ENCODE data around the gene RAF1.
"Not testable (repeated sequence)": the region's sequence is repeated elsewhere in the genome, so short reads cannot be mapped to it uniquely, and the experiment has no call there.

RAF1 gene

DNA sequence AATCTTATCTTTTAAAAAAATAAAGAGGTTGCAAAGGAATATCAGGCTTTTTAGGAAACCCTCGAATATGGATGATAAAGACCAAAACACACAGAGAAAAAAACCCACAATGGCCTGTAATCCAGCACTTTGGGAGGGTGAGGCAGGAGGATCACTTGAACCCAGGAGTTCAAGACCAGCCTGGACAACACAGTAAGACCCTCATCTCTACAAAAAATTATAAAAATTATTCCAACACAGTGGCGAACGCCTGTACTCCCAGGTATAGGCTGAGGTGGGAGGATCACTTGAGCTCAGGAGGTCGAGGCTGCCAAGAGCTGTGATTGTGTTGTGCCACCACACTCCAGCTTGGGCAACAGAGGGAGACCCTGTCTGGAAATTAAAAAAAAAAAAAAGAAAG is 30.8 kb downstream of the RAF1 start:
- no peak for DNase-seq

DNA sequence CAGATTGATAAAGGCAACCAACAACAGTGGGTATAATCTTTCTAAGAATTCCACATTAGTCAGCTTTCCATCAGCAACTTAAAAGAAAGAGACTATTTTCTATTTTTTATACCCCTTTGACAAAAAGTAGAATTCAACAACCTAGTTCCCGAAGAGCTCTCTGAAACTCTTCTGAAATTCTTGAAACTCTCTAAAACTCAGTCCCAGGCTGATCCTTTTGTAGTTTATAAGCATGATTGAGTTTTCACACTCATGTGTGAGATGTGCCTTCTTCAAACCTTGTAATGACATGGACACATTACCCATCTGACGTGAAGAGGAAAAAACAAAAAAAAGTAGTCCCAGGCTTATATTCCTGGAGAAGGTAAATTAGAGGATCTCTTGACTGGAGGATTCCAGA is 31.4 kb downstream of the RAF1 start:
- no peak for DNase-seq

DNA sequence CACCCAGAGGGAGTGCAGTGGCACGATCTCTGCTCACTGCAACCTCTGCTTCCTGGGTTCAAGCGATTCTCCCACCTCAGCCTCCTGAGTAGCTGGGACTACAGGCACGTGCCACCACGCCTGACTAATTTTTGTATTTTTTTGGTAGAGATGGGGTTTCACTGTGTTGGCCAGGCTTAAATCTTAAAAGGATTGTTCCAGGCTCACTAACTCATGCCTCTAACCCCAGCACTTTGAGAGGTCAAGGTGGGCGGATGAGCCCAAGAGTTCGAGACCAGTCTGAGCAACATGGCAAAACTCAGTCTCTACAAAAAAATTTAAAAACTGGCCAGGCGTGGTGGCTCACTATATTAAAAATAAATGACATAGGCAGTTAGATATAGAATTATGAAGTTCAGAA is 33.1 kb downstream of the RAF1 start:
- not testable (repeated sequence) for DNase-seq

DNA sequence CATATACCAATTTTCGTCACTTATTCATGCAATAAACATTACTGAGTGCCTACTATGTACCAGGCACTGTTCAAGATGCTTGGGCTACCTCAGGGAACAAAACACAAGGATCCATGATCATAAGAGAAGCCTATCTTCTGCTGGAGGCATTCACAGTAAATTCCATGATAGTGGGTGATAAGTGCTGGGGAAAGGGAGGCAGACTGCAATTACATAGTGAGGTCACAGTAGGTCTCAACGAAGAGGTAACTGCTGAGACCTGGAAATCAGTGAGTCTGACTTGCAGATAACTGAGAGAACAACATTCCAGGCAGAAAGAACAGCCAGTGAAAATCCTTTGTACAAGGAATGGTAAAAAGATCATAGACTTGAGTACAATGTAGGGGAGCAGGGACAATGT is 33.6 kb downstream of the RAF1 start:
- no peak for DNase-seq

DNA sequence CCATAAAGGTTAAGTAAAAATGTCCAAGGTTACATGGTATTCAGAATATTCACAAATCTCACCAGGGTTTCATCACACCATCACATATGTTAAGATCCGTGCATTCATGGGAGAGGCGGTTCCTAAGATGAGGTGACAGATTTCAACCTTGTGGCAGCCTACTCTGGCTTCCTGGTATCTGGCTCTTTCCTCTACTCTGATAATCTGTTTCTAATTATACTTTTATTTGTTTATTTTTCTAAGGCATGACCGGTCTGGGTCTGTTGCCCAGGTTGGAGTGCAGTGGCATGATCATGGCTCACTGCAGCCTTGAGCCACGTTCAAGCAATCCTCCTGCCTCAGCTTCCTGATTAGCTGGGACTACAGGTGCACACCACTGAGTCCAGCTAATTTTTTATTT is 34.4 kb downstream of the RAF1 start:
- no peak for DNase-seq

DNA sequence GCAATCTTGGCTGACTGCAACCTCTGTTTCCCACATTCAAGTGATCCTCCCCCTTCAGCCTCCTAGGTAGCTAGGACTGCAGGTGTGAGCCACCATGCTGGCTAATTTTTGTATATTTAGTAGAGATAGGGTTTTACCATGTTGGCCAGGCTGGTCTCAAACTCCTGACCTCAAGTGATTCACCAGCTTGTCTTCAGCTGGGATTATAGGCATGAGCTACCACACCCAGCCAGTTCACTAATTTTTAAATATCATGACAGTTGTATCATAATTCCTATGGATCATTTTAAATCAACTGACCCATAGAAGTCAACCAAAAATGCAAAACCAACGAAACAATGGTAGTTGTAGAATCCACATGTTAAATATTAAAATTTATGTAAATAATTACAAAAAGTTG is 35.1 kb downstream of the RAF1 start:
- no peak for DNase-seq

DNA sequence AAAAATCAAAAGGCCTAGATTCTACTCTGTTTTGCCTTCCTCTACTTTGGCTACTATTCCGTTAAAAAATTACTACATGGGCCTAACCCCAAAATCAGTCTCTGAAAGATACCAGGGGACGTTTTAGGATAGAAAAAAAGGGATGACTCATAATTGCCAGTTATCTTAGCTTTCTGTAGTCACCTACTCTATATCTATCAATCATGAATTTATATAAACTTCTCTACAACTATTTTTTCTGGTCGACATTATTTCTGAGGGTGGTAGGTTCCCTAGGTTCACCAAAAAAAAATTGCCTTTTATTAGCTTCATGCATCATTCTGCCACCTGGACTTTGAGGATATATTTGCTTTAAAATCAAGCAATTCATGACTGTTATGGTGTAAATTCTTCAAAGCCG is 36.5 kb downstream of the RAF1 start:
- no peak for DNase-seq

DNA sequence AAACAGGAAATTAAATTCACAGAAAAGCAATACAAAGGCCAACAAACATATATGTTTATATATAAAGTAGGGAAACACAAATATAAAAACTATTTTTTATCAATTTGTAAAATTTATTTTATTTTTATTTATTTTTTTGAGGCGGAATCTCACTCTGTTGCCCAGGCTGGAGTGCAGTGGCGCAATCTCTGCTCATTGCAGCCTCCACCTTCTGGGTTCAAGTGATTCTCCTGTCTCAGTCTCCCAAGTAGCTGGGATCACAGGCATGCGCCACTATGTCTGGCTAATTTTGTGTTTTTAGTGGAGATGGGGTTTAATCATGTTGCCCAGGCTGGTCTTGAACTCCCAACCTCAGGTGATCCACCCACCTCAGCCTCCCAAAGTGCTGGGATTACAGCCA is 39.0 kb downstream of the RAF1 start:
- not testable (repeated sequence) for DNase-seq

DNA sequence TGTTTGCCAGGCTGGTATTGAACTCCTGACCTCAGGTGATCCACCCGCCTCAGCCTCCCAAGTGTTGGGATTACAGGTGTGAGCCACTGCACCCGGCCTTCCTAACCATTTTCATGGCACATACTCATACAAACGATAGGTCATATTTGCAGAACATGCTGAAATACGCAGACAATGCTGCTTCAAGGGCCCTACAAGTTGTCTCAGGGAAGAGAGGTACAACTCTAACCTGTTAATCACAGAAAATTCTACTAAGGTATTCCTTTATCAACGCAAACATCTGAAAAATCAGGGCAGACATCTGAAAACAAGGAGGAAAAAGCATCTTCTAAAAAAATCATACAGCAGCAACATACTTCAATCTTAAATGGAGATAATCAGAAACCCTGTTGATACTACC is 39.9 kb downstream of the RAF1 start:
- DNase-seq: no peak

DNA sequence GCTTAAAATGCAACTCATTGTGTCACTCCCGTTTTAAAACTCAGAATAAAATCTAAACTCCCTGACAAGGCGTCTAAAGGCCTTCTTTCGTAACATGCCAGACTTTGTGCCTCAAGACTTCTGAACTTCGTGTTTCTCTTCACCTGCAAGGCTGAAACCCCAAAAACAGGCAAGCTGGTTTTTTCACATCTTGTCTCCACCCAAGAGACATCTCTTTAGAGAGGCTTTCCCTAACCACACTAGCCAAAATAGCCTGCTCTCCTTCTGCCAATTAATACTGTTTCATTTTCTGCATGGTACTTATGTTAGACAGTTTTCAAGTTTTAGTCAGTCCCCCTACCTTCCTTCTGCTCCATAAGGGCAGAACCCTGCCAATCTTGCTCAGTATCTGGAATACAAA is 41.6 kb downstream of the RAF1 start:
- DNase-seq: no peak

DNA sequence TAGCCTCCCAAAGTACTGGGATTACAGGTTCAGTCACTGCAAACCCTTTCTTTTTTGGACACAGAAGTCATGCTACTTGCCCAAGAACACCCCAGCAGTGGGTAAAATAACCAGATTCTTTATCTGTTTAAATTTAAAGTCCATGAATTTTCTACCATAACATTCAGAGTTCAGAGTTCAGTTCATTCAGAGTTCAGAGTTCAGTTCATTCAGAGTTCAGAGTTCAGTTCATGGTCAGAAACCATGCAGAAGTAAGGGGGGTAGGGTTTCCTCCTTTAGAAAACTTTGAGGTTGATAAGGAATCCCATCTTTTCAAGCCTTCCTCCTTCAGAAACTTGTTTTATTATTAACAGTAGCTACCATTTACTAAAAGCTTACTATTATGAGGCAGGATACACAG is 43.2 kb downstream of the RAF1 start:
- DNase-seq: no peak

DNA sequence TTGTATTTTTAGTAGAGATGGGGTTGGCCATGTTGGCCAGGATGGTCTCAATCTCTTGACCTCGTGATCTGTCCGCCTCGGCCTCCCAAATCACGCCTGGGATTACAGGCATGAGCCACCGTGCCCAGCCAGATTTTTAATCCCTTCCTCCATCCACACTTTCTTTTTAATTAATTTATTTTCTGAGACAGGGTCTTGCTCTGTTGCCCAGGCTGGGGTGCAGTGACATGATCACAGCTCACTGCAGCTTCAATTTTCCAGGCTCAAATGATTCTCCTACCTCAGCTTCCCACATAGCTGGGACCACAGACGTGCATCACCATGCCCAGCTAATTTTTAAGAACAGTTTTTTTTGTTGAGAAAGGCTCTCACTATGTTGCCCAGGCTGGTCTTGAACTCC is 43.6 kb downstream of the RAF1 start:
- DNase-seq: no peak

DNA sequence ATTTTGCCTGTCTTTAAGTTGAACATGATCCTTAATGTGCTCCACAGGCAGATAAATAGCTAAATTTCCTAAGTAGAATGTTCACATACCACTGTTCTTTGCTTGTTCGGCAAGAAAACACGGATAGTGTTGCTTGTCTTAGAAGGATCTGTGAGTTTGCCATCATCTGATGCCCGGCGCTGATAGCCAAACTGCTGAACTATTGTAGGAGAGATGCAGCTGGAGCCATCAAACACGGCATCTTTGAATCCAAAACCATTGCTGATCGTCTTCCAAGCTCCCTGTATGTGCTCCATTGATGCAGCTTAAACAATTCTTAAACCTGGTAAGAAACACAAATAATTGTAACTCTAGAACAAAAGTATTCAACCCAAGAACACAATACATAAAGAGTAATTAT is 45.5 kb downstream of the RAF1 start:
- DNase-seq: no peak

DNA sequence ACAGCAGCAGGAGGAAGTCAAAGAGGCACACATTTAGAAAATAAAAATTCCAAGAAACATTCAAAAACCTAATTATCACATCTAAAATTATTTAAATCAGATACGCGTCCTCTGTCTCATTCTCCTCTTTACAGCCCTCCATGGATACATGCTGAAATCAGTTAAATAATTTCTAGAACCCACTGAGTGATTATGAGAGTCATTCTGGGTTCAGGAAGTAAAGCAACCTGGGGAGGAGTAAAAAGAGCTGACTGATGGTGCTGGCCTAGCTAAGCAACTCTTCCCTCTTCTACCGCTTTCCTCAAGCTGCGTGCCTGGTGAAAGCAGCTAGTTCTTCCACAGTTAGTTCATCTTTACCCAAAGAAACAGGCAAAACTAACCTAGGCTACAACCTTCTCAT is 48.7 kb downstream of the RAF1 start:
- no peak for DNase-seq

DNA sequence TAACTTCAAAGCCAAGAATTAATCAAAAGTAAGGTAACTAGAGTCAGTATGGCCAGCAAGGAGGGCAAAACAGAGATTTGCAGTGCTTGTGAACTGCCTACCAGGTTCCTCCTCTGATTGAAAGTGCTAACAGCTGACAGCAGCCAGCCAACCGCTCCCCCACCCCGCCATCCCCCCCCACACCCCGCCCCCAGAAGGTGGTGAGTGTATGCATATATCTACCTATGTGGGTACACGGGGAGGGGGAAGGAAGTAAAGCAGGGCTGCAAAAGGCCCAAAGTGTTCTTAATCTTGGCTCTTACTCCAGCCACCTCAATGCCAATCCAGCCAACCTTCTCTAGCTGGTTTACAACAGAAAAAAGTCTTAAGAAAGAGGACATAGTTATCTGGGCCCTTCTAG is 50.7 kb downstream of the RAF1 start:
- no peak for DNase-seq

DNA sequence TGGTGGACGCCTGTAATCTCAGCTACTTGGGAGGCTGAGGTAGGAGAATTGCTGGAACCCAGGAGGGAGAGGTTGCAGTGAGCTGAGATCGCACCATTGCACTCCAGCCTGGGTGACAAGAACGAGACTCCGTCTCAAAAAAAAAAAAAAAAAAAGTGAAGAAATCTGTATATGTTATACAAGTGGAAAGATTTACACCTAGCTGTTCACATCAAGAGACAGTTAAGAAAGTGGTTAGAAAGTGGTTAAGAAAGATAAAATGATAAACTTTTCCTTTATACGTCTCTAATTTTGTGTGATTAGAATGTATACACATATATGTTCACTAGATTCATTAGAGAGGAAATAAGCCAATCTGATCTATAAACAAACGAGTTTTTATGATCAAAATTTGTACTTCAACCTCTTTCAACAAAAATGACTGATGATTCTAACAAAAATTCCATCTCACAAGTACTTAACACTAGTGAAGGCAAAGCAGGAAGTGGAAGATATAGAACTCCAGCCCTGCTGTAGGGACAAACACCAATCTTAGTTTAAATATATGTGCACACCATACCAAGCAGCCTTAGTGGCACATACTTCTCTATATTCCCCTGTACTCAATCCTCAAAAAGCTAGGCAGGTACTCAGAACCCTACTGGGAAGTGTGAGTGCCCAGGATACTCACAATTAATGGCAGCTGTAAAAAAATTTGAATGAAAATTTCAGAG is 51.2 kb downstream of the RAF1 start:
- DNase-seq: no peak

DNA sequence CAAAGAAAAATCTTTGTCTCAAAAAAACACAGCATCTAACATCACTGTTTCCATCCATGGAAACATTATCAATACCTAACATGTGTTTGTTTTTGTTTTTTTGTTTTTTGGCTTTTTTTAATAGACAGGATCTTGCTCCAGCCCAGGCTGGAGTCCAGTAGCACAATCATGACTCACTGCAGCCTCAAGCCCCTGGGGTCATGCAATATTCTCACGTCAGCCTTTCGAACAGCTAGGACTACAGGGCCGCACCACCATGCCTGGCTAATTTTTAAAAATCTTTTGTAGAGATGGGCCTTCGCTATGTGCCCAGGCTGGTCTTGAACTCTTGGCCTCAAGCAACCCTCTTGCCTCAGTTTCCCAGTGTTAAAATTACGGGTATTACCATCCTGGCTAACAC is 52.8 kb downstream of the RAF1 start:
- DNase-seq: no peak

DNA sequence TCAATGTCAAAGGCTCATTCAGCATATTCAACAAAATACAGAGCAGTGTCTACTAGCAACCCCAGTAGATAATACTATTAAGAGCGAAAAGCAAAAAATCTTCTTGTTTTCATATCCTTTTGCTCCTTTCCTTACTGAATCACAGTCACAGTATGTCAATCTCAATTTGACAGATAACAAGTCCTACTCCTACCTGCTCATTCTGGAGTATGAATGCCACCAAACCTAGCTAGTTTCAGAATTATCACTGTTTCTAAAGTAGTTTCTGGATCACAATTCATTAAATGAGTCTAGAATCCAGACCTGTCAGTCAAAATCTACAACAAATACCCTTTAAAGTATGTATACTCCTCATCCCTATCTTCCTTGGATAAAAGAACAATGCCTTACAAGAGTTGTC is 55.5 kb downstream of the RAF1 start:
- DNase-seq: no peak

DNA sequence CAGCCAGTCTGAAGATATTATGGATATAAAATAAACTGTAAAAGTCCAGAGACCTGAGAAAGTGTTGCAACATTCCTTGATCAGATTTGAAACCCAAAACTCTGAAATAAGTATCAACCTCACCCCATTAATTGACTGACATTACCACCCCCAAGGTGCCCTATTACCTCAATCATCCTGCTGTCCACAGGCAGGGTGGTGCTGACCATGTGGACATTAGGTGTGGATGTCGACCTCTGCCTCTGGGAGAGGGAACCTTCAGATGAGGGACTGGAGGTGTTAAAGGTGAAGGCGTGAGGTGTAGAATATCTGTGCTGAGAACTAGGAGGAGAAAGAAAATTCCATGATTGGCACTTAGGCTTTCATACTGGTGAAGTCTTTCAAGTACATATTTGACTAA is 59.9 kb downstream of the RAF1 start:
- no peak for DNase-seq

DNA sequence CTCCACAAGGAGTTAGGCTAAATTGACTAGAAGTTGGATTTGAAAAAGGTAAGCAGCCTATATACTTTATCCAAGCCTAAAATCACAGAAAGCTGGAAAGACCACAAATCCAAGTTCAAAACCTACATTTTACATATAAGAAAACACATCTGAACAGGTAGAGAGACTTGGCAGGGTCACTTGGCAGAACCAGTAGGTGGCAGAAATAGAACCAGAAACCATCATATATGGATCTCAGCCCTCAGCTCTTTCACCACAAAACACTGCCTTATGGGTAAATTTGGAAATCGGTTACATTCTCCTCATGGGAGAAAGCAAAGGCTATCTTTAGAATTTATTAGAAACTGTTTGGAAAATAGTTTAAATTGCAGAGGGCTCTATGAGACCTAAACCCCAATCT is 62.8 kb downstream of the RAF1 start:
- no peak for DNase-seq

DNA sequence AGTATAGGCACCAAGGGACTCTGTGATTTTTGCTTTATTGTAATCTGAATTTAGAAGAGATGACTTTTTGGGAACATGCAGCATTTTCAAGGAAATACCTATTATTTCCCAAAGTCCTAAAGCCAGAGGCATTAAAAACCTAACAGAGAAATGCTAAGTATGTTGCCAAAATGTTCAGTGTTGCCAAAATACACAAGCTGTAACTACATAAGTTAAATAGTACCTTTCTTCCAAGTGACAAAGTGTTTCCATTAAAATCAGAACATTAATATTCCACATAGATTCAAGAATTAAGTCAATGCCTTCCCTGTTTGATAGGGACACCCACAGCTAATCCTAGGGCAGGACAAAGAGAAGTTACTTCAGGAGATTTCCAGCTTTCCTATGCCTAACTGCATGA is 65.0 kb downstream of the RAF1 start:
- DNase-seq: no peak

DNA sequence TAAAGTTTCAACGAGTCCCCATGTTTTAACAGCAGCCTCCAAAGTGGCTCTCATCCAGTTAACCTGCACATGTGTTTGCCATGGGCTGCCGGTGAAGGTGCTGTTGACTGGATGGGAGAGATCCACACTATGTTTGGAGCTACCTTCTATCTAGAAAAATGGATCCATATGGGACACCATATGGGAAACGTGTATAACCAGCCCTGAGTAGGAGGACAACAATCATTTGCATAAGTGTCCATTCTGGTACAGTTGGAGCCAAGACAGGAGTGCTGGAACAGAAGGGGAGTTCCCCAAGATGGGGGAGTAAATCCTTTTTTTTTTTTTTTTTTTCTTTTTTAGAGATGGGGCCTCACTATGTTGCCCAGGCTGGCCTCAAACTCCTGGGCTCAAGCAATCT is 70.4 kb downstream of the RAF1 start:
- DNase-seq: no peak

DNA sequence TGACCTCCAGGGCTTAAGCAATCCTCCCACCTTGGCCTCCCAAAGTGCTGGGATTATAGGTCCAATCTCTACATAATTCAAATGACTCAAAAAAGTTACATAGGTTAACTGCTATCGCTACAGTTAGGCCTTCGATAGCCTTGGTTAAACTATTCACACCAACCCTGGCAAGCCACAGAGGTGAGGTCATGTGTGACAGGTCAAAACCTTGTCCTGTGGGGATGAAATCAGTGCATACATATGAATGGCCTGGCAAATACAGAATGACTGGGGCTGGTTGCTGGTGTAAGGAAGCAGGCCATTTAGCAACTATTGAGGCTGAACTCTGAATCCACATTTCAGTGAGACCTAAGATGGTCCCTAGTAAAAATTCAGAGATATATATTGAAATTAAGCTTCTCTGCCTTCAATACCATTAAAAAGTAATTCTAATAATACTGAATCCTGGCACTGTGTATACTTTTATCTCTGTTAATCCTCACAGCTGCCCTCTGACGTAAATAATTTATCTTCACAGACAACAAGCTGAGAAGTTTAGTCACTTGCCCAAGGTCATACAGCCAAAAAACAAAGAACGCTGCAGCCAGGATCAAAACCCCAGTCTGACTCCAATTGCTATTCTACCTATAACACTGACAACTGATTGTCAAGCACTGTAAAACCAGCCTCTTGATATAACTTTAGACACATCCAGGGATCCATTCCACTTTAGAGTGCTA is 71.8 kb downstream of the RAF1 start:
- DNase-seq: no peak

DNA sequence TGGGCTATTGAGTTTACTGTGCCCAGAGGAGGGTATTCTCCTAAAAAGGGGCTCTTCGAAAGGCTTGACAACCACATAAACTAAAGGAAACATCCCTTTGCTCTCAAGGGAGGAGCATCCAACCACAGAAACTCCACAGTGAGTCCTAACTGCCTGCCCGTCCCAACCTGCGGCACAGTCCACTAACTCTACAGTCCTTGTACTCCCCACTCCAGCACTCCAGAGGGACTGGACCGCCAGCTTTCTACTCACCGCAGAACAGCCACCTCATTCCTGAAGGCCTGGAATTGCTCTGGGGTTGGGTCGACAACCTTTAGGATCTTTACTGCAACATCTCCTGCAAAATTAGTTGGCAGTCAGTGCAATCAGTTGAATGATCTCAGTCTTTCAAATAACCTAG is 72.5 kb downstream of the RAF1 start:
- no peak for DNase-seq

DNA sequence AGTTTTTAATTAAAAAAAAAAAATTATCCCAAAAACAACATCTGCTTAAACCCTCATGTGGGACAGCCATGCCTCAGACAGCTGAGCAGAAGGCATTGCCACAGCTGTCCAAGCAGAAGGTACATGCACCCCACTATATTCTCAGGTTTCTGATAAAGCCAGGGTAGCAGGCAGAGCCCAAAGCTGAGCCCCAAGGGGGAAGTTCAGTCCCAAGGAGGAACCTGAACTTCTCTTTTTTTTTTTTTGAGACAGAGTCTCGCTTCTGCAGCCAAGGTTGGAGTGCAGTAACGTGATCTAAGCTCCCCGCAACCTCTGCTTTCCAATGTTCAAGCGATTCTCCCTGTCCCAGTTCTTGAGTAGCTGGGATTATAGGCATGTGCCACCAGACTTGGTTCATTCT is 73.8 kb downstream of the RAF1 start:
- no peak for DNase-seq

All from T-helper 1 cell (primary cell).